Esophagus muscularis mucosa (tissue), 3 donors: ENCODE results near the gene PACSIN1.

Source experiments
- POLR2A ChIP-seq: fragments of 450-650 bp; IDR thresholded peaks from one replicate; pipeline ENCODE4 v1.6.1; 2017; ENCODE audit warnings: antibody characterized with exemption, moderate library complexity, mild to moderate bottlenecking, low read depth
- POLR2AphosphoS5 ChIP-seq, 2 donors: sonication (generic); formaldehyde crosslinking; IDR thresholded peaks; one replicate each; pipeline ENCODE4 v1.6.1; 2017; ENCODE audit warnings: antibody characterized with exemption in 2 of 2
- TF ChIP-seq, protein P1 (sequence below), 3 experiments: fragments of 200-600 bp in 2 of 3; fragments of 450-650 bp in 1 of 3; sonication (generic) in 2 of 3; IDR thresholded peaks; one replicate each; pipeline ENCODE4 v1.5.1; 2017 to 2019; ENCODE audit warnings: antibody characterized with exemption in 3 of 3, mild to moderate bottlenecking in 2 of 3, moderate library complexity in 1 of 3

DNA sequence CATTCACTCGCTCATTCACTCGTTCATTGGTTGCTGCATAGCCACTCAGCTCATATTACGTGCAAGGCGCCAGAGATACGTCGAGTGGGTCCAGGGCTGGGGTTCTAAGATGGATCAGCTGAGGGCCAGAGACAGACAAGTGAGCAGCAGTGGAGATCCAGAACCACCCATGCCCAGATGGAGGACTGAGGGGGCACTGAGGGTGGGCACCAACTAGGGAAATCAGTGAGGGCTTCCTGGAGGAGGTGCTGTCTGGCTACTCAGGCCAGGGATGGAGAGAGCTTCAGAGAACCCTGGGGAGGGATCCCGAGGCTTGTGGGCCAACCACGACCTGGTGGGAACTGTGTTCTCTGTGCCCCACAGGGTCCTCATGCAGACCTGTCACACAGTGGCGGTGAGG, 90.6 kb downstream of the PACSIN1 start:
- TF ChIP-seq, protein P1, sequence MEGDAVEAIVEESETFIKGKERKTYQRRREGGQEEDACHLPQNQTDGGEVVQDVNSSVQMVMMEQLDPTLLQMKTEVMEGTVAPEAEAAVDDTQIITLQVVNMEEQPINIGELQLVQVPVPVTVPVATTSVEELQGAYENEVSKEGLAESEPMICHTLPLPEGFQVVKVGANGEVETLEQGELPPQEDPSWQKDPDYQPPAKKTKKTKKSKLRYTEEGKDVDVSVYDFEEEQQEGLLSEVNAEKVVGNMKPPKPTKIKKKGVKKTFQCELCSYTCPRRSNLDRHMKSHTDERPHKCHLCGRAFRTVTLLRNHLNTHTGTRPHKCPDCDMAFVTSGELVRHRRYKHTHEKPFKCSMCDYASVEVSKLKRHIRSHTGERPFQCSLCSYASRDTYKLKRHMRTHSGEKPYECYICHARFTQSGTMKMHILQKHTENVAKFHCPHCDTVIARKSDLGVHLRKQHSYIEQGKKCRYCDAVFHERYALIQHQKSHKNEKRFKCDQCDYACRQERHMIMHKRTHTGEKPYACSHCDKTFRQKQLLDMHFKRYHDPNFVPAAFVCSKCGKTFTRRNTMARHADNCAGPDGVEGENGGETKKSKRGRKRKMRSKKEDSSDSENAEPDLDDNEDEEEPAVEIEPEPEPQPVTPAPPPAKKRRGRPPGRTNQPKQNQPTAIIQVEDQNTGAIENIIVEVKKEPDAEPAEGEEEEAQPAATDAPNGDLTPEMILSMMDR (IDR thresholded peaks at IDR 0.05): no peak
- TF ChIP-seq POLR2AphosphoS5 (IDR thresholded peaks at IDR 0.05) (no peak), POLR2A (no peak)
